ENCODE results near the gene TMEM238.

The TMEM238 gene

DNA sequence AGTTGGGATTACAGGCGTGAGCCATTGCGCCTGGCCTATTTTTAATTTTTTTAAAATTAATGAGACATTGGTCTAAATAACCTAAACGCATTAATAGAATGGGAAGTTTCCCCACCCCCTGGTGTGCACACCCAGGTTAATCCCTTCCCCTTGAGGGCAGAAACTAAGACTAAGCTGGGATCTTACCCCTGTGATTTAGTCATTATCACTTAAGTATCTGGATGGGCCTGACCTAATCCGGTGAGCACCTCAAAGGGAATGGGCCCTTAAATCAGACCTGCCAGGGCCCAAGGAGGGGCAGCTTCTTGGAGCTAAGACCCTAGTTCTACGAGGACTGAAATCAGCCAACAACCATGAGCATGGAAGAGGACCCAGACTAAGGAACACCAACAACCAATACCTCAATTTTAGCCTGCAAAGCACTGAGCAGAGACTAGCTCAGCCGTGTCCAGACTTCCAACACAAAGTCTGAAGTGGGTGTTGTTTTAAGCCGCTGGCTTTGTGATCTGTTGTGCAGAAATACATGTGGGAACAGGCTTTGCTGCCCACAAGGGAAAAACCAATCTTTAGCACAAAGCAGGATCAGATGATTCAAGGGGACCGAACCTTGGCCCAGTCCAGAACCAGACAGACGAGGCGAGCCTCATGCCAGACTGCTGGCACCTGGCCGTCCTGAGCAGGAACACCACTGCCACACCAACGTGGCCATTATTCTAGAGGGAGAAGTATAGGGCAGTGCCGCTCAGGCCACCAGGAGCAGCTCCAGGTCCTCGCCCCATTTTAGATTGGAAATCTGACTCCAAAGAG, 16.4 kb upstream of the TMEM238 start:
- DNase-seq = no peak

DNA sequence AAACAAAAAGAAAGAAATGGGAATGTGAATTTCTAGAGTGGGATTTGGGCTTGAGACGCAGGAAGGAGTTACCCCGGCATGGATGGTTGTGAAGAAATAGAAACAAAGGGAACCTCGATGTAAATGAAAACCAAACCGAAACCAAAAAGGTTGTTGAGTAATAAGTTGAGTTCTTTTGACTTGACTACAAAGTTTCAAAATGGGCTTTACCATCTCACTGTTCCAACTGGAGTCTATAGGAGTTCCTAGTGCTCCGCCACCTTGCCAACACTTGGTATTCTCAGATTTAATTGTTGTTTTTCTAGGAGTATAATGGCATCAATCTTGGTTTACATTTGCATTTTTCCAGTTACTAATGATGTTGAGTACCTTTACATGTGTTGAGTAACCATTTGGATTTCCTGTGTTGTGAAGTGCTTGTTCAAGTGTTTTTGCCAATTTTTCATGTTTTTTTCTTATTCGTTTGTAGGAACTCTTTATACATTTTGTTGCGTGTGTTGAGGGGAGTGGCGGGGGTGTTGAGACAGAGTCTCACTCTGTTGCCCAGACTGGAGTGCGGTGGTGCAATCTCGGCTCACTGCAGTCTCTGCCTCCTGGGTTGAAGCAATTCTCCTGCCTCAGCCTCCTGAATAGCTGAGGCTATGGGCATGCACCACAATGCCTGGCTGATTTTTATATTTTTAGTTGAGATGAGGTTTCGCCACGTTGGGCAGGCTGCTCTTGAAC, 14.3 kb upstream of the TMEM238 start:
- DNase-seq = no peak

DNA sequence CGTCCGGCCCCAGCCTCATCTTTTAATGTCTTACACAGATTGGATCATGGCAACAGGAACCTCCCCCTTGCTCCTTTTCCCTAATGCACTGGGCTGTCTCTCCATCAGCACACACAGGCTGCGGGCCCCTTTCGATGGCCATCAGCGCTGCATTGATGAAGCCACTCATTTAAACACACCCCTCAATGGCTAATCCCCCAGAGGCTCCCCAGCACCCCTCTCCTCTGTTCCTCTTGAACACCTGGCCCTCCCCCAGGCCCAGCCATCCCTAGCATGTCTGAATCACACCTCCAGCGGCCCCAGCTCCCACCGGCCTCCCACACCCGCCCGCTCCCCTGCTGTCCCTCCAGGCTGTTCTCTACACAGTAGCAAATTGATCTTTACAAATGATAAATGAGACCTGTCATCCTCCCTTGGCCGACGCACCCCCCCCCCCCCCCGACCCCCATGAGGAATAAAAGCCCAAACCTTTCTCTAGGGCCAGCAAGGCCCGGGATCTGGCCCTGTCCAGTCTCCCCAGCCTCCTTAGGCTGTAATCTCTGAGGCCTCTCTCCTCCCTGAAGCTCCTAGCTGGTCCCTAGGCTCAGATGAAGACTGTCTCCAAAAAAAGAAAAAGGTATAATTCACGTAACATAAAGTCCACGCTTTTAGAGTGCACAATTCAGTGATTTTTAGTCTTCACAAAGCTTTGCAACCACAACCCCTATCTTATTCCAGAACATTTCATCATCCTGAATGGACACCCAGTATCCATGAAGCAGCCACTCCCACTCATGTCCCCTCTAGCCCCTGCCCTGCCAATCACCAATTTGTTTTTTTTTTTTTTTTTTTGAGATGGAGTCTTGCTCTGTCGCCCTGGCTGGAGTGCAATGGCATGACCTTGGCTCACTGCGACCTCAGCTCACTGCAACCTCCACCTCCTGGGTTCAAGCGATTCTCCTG, 9.0 kb upstream of the TMEM238 start:
- DNase-seq = no peak

DNA sequence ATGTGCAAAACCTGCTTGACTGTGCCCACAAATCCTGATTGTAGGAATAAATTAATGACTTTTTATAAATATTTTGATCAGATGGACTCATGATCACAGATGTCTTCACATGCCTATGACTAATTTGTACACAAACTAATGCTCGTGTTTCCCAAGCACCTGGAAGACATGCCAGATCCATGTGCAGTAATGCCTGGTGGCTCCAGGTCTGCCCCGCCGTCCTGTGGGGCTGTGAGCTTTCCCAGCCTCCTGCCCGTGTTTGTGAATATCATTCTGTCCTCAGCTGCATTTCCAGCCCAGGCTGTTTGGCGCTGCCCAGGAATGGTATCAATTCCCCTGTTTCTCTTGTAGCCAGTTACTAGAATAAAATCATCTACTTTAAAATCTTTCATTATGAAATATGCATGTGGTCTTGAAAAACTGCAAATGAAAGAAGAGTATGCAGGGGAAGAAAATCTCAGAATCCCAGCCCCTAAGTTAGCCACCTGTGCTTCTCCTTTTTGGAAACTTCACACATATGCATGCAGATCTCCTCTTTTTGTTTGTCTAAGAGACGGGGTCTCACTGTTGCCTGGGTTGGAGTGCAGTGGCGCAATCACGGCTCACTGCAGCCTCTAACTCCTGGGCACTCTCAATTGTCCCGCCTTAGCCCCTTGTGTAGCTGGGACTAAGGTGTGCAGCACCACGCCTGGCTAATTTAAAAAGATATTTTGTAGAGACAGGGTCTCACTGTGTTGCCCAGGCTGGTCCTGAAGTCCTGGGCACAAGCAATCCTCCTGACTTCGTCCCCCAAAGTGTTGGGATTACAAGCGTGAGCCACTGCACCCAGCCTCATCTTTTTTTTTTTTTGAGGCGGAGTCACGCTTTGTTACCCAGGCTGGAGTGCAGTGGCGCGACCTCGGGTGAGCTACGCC, 7.9 kb upstream of the TMEM238 start:
- no peak for DNase-seq

DNA sequence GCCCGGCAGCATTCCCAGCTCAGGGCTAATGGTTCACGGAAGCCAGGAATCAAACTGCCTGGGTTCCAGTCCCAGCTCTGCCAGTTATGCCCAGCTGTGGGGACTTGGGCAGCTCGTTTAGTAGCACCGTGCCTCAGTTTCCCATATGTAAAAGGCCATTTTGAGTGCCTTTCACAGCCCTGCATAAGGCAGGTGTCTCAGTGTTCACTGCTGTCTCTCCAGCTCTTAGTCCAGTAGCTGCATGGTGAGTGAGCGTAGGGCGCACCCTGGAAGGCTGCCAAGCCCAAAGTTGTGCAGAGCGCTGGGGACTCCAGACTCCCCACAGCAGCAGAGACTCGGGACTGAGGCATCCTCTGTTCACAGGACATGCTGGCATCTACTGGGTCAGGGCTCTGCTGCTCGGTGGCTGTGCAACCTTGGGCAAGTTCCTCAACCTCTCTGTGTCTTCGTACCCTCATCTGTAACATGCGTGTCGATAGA, 7.1 kb upstream of the TMEM238 start:
- no peak for DNase-seq

DNA sequence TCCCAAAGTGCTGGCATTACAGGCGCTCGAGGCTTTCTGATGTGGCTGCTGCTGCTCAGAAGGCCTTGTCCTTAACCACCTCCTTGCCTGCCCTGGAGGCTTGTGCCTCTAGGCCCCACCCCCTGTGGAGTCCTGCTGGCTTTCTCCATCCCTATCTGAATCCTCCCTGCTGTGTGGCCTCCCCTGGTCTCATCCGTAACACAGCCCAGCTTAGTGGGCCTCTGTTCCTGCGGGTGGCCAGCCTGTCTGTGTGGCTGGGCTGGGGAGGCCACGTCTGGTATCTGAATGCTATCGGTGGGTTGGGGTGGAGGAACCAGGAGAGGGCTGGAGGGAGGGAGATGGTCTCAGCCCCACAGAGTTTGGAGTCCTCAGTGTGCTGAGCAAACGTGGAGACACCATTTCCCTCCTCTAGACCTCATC, 6.4 kb upstream of the TMEM238 start:
- DNase-seq = no peak

DNA sequence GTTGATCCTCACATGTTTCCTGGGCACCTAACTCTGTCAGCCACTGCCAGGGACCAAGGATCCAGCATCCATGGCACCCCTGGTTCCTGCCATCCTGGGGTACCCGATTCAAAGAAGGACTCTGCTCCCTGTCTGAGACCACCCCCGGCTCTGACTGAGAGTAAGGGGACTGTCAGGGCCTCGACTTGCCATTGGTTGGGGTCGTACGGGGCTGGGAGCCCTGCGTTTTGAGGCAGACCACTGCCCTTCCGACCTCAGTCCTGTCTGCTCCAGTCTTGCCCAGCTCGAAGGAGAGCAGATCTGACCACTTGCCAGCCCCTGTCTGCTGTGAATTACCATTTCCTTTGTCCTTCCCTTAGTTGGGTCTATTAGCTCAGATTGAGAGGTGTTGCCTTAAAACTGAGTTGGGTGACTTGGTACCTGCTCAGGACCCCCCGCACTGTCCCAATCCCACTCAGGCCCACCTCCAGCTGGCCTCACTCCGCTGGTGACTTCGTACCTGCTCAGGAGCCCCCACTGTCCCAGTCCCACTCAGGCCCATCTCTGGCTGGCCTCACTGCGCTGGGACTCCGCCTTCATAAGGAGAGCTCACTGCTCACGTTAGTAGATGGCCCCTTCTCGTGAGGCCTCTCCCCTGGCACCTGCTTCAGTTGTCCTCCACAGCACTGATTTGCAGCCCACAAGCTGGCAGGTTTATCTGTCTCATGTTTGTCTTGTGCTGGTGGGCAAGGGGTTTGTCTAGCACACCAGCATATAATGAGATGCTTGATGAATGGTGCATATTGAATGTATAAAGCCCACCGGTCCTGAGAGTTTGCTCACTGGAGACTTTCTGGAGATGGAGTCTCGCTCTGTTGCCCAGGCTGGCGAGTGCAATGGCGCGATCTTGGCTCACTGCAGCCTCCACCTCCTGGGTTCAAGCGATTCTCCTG, 5.6 kb upstream of the TMEM238 start:
- no peak for DNase-seq

DNA sequence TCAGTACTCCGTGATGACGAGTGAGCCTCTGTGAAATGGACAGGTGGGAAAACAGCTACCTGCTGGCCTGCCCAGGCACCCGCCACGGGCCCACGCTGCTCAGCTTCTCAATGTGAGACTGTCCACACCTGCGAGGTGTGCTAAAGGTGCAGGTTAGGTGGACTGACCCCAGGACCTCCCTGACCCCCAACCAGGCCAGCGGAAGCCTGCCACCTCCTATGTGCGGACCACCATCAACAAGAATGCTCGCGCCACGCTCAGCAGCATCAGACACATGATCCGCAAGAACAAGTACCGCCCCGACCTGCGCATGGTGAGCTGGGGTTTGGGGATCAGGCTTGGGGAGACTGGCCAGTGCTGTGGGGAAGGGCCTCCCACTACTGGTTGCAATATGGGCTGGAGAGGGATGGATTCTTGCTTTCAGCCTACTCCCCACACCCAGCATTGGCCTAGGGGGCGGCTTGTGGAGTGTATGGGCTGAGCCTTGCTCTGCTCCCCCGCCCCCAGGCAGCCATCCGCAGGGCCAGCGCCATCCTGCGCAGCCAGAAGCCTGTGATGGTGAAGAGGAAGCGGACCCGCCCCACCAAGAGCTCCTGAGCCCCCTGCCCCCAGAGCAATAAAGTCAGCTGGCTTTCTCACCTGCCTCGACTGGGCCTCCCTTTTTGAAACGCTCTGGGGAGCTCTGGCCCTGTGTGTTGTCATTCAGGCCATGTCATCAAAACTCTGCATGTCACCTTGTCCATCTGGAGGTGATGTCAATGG, 3.8 kb upstream of the TMEM238 start:
- DNase-seq = no peak

DNA sequence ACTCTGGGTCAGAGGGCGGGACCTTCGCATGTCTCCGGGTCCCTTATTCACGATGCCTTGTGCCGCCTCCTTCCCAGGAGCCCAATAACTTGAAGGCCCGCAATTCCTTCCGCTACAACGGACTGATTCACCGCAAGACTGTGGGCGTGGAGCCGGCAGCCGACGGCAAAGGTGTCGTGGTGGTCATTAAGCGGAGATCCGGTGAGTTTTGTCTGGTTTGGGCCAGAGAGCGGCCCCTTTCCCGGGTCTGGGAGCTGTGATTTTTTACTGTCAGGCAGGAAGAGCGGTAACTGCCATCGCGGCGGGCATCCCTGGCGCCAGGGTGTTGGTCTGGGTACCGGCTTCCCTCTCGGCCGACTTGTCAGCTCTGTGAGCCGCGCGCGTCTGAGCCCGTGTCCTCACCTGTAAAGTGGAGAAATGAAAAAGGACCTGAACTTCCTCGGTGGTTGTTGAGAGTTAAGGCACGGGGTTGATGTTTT, 2.4 kb upstream of the TMEM238 start:
- DNase-seq = no peak

DNA sequence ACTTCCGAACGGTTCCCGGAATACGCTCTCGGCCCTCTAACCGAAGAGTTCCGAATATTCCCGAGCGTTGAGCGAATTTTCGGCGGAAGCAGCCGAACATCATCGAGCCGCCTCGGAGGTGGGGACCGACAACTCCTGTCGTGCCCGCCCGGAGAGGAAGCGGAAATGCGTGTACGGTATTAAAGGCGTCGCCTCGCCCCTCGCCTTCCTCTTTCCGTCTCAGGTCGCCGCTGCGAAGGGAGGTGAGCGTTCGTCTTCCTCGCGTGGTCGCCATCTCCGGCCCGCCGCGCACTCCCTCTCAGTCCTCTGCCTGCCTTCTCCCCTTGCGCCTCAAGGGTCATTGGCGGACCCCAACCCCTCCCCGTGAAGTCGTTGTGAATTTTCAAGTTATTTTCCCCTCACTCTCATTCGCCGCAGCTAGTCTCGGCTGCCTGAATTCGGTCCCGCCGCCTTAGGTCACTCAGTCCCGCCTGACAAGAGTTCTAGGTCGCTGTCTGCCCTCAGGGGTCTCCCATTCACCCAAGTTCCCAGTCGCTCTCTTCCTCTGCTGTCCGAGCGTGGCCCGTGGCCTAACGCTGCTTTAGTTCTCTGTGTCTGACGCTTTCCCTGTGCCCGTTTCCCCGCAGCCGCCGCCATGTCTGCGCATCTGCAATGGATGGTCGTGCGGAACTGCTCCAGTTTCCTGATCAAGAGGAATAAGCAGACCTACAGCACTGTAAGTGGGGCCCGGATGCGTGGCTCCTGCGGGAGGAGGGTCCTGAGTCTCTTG, 1.8 kb upstream of the TMEM238 start, which contains the start of gene RPL28:
RPL28 (plus strand) TSS at position 209 of the 769 bp plus-strand sequence; CDS start at position 635, 426 bp downstream.
- DNase-seq = peak; percentile 98

DNA sequence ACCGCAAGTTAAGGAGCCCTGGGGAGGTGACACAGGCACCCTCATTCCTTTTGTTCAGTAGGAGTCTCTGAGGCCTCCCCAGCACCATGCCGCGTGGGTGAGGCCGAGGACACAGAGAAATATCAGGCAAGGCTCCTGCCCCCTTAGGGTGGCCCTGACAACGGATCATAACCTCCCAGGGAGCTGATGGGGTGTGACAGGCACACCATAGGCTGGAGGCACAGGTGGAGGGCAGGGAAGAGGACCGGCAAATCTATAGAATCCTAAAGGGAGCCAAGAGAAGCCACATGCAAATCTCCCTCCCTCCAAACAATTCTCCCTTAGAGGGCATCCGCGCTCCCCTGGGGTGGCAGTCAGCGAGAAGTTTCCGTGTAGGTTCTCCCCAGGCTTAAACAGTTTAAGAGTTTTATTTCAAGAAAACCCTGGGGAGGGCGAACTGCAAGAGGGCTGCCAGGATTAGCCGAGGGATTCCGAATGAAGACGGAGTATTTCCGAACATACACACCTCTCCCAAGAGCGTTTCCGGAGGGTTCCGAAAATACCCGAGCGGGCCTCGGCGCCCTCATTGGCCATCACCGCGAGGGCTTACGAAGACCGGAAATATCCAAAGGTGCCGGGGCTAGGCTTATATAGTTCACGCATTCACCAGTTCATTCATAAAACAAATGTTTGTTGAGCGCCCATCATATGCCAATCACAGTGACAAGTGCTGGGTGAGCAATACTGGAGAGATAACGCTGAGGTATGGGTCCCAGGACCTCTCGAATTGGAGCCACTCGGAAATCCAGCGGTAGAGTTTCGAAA, 1.0 kb upstream of the TMEM238 start:
- DNase-seq = peak; percentile 94

DNA sequence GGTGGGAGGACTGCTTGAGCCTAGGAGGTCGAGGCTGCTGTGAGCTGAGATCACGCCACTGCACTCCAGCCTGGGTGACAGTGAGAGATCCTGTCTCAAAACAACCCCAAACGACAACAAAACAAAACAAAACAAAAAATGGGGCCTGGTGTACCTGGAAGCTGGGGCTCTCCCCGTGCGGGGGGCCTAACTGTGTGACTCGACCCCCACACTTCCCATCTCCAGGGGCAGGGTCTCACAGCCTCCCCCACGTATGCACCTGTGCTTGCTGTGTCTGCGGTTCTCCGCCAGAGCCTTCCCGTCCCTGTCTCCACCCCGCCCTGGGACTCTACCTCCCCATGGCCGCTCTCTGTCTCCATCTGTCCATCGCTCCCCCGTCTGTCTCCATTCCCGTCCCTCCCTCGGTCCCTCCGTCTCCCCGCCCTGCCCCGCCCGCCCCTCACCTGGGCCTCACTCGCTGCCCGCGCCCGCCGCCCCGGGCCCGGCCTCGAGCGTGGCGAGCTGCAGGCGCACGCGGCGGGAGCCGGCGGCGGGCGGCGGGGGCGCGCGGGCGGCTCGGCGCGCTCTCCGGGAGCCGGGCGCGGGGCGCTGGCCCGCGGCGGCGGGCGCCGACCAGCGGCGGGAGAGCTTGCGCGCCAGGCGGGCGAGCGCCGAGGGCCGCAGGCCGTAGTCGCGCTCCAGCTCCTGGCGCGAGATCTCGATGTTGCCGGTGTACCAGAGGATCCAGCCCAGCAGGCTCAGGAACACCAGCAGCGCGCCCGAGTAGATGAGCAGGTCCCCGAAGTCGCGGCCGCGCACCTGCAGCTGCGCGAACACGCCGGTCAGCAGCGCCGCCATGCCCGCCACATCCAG, 587 bp downstream of the TMEM238 start:
- peak; percentile 45 for DNase-seq

DNA sequence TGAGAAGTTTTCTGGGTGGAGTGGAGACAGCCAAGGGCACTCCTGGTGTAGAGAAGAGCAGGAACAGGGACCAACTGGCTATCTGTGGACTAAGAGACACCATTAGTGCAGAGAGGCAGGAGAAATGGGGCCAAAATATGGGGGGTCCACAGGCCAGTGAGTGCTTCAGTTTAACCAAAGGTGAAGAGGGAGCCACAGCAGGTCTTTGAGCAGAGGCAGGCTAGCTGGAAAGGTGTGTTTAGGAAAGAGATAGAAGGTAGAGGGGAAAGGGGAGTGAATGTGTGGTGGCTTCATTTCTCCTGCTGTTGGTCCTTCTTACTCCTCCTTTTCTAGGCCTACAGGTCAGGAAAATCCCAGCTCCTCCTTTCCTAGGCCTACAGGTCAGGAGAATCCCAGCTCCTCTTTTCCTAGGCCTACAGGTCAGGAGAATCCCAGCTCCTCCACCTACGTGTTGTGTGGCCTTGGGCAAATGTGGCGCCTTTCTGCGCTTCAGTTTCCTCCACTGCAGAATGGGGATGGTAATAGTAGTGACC, 1.5 kb downstream of the TMEM238 start:
- DNase-seq = no peak

DNA sequence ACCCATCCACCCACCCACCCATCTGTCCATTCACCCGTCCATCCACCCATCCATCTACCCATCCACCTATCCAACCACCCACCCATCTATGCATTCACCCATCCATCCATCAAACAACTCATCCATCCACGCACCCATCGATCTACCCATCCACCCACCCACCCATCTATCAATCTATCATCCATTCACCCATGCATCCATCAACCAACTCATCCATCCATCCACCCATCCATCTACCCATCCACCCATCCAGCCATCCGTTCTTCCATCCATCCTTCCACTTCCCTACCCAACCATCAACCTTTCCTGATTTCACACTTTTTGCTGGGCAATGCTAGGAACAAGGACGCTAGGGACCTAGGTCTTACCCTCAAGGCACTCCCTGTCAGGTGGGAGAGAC, 2.1 kb downstream of the TMEM238 start:
- DNase-seq = no peak

DNA sequence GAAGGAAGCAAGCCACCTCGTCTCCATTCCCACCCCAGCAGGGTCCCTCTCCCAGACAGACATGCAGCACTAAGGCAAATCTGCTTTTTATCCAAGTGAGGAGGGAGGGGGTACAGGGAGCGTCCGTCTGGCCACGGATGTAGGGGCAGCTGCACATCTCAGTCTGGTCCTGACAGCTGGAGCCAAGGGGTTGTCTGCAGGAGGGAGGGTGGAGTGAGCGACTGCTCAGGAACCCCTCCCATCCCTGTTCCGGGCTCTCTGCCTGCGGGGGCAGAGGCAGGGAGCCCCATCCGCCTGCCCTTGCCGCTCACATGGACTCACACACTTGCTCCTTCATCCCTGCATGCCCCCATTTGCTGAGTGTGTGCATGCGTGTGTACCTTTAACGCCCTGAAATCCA, 4.9 kb downstream of the TMEM238 start:
- DNase-seq = no peak

DNA sequence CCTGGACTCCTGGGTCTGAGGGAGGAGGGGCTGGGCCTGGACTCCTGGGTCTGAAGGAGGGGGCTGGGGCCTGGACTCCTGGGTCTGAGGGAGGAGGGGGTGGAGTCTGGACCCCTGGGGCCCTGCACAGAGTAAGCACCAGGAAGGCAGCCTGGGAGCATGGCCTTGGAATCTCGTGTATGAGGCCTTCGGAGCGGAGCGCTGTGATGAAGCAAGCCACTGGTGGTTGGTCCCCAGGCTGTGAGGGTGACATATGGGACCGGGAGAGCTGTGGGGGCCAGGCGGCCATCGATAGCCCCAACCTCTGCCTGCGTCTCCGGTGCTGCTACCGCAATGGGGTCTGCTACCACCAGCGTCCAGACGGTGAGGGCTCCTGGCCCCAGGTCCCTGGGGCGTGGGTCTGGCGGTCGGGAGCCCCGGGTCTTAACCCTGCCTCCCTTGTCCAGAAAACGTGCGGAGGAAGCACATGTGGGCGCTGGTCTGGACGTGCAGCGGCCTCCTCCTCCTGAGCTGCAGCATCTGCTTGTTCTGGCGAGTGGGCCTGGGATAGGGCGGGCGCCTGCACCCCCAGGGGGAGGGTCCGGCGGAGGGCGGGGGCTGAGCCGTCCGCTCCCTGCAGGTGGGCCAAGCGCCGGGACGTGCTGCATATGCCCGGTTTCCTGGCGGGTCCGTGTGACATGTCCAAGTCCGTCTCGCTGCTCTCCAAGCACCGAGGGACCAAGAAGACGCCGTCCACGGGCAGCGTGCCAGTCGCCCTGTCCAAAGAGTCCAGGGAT, 6.5 kb downstream of the TMEM238 start:
- no peak for DNase-seq

Data from CD4-positive, alpha-beta T cell treated with Interferon gamma for 1 hour (primary cell).